Choroid plexus epithelial cell (primary cell): ENCODE measurements around the gene RSPRY1.
"Not testable (repeated sequence)": the region's sequence is repeated elsewhere in the genome, so short reads cannot be mapped to it uniquely, and the experiment has no call there.

Experiments used
- DNase-seq: peaks from one replicate; pipeline ENCODE4 v3.0.0-alpha.2; 2010; ENCODE audit warnings: low read depth
- H3K4me3 ChIP-seq: 2 replicates; pipeline ENCODE4 v1.5.1; 2011; ENCODE audit warnings: low read depth, mild to moderate bottlenecking, control low read depth, low read length, moderate library complexity
- TF ChIP-seq, protein P1 (sequence below): conservative IDR thresholded peaks from 2 replicates; pipeline ENCODE4 v1.5.1; 2011; ENCODE audit warnings: low read depth, mild to moderate bottlenecking, control low read depth, inconsistent platforms, low read length, moderate library complexity

RSPRY1 gene

DNA sequence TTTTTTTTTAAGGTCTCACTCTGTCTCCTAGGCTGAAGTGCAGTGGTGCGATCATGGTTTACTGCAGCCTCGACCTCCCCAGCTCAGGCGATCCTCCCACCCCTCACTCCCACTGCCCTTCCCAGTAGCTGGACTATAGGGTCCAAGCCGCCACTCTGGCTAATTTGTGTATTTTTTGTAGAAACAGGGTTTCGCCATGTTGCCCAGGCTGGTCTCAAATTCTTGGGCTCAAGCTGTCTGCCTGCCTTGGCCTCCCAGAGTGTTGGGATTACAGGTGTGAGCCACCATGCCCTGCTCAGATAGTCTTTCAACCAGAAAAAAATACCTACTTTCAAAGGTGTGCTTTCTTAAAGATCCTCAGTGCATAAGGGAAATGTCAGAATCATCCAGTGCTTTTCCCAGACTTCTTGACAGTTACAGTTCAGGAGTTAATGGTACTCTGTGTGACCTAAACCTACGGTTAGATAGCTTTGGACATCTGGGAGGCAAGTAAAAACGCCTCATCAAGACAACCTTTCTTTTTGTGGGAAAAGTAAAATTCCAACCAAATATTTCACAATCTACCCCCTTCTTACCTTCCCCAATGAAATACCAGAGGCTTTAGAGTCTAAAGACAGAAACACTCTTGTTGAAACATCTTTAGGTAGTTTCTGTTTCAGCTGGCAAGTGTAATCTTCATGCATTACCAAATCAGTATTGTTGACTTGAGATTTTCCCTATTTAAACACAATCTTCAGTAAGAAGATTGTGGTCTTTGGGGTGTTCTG lies 6.8 kb downstream of the RSPRY1 start:
- peak; percentile 81 for DNase-seq
- peak overlapping the region; percentile 2 for H3K4me3 ChIP-seq
- TF ChIP-seq, protein P1, sequence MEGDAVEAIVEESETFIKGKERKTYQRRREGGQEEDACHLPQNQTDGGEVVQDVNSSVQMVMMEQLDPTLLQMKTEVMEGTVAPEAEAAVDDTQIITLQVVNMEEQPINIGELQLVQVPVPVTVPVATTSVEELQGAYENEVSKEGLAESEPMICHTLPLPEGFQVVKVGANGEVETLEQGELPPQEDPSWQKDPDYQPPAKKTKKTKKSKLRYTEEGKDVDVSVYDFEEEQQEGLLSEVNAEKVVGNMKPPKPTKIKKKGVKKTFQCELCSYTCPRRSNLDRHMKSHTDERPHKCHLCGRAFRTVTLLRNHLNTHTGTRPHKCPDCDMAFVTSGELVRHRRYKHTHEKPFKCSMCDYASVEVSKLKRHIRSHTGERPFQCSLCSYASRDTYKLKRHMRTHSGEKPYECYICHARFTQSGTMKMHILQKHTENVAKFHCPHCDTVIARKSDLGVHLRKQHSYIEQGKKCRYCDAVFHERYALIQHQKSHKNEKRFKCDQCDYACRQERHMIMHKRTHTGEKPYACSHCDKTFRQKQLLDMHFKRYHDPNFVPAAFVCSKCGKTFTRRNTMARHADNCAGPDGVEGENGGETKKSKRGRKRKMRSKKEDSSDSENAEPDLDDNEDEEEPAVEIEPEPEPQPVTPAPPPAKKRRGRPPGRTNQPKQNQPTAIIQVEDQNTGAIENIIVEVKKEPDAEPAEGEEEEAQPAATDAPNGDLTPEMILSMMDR, result no peak

DNA sequence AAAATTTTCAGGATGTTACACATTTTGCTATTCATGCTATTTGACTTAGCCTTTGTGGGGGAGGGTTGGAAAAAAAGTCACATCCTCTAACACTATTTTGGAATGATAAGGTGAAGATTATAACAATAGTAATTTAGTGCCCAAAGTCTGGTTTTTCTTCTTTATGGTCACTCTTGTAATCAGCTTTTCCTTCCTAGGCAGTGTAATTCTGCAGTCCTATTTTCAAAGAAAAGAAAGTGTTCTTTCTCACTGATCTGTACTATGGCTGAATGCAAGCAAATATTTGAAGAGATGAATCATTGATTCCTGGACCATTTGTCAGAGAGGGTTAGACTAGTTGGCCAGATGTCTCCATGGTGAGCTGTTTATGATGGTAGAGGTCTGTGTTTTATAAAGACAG lies 8.4 kb downstream of the RSPRY1 start:
- peak; percentile 96 for DNase-seq
- TF ChIP-seq, protein P1, result no peak

DNA sequence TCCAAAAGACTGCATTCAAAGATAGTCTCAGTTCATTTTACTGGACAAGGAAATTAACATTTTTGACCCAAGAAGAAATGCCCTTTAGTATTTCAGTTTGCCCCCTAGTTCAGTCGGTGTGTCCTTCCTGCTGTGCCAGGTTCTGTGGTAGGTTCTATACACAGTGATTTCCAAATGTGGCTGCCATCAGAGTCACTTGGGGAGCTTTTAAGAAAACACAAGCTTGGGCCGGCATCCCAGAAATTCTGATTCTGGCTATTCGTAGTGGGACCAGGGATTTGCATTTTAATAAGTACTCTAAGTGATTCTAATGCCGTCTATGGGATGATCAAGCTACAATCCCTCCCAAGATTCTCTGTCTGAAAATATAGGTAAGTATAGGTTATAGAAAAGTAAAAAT lies 10.2 kb downstream of the RSPRY1 start:
- H3K4me3 ChIP-seq, result no peak overlapping the region
- DNase-seq, result no peak
- TF ChIP-seq, protein P1, result no peak

More for the DNA sequence above, 8.4 kb downstream of the RSPRY1 start:
- H3K4me3 ChIP-seq, result no peak overlapping the region

DNA sequence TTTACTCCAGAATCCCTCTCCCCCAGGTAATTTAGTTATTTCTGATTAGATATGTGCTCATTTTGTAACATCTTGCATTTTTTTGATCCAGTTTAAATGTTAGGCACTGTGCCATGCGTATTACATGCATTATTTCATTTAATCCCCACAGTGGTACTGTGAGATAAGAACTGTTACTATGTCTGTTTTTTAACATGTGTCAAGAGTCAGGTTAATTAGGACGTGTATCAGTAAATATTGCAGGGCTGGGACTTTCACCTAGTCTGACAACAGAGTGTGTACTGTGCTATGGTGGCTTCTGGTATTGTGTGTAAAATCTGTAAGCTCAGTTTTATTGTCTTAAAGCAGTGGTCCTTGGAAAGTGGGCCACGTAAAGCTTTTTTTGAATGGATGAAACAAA lies 10.6 kb downstream of the RSPRY1 start:
- TF ChIP-seq, protein P1, result no peak
- DNase-seq, result no peak
- H3K4me3 ChIP-seq, result no peak overlapping the region

DNA sequence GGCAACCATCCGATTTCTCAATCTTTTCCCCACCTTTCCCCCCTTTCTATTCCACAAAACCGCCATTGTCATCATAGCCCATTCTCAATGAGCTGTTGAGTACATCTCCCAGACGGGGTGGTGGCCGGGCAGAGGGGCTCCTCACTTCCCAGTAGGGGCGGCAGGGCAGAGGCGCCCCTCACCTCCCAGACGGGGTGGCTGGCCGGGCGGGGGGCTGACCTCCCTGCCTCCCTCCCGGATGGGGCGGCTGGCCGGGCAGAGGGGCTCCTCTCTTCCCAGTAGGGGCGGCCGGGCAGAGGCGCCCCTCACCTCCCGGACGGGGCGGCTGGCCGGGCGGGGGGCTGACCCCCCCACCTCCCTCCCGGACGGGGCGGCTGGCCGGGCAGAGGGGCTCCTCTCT lies 14.2 kb downstream of the RSPRY1 start:
- DNase-seq, result not testable (repeated sequence)

DNA sequence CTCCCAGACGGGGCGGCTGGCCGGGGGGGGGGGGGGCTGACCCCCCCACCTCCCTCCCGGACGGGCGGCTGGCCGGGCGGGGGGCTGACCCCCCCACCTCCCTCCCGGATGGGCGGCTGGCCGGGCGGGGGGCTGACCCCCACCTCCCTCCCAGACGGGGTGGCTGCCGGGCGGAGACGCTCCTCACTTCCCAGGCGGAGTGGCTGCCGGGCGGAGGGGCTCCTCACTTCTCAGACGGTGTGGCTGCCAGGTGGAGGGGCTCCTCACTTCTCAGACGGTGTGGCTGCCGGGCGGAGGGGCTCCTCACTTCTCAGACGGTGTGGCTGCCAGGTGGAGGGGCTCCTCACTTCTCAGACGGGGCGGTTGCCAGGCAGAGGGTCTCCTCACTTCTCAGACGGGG lies 14.8 kb downstream of the RSPRY1 start:
- not testable (repeated sequence) for DNase-seq, H3K4me3 ChIP-seq

More for the DNA sequence above, 14.2 kb downstream of the RSPRY1 start:
- H3K4me3 ChIP-seq, result not testable (repeated sequence)

DNA sequence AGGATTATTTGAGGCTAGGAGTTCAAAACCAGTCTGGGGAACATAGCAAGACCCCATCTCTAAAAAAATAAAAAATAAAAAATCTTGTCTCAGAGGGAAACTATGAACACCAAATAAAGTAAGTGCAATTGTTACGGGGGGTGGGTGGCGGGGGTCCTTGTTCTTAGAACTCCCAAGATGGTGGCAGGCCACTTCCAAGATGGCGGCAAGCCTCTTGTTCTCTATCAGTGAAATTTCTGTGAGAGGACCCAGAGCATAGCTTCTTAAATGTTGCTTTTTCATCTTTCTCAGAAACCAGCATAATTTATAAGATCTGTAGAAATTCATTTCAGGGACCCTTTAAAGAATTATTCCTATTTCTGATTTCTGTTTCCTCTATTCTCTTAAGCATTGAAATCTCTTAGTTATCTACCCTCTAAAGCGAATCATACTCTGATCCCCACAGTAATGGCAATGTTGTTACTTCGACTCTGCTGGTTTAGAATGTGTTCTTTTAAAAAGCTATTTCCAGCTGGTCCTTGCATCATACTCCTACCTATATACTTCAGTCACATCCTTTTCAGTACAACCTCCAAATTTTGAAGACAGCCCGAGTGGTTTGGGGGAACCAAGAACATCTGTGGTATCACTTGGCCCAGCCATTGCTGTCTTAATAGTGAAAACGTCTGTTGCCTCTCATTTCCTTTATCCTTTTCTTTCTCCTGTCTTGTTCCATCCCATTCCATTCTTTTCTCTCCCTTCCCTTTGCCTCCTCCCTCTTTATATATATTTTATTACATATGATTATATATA lies 16.2 kb downstream of the RSPRY1 start:
- no peak for DNase-seq
- TF ChIP-seq, protein P1, result no peak
- H3K4me3 ChIP-seq, result no peak overlapping the region

DNA sequence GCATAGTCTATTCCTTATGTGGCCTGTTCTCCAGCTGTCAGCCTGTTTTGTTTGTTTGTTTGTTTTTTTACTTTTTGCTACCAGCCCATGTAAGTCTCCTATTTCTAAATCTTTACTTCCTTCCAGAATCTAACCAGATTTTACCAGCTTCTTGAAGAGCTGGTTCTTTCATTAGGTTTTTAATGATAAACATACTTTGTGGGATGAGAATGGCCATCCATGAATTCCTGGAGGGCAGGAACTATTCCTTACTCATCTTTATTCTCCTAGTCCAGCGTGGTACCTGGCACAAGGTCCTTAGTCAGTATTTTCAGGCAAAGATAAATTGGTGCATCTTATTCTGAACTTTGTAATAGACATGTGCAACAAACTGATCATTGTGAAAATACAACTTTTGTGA lies 17.3 kb downstream of the RSPRY1 start:
- no peak overlapping the region for H3K4me3 ChIP-seq
- no peak for DNase-seq
- TF ChIP-seq, protein P1, result no peak
